Embryonic facial prominence (tissue), 1 donor: ENCODE data around the gene PLAAT3.
A peak's percentile ranks its signal among the peaks of the same experiment; 100 is the strongest.
"Not testable (repeated sequence)": the region's sequence is repeated elsewhere in the genome, so short reads cannot be mapped to it uniquely, and the experiment has no call there.

Source experiments
- DNase-seq: peaks from one replicate; pipeline ENCODE4 v3.0.0-alpha.2; 2016; ENCODE audit errors: extremely low spot score

PLAAT3 gene

GRCh38 chr11:63567044-63567840 lies 47.0 kb downstream of the PLAAT3 start:
- DNase-seq, result peak; percentile 20

DNA sequence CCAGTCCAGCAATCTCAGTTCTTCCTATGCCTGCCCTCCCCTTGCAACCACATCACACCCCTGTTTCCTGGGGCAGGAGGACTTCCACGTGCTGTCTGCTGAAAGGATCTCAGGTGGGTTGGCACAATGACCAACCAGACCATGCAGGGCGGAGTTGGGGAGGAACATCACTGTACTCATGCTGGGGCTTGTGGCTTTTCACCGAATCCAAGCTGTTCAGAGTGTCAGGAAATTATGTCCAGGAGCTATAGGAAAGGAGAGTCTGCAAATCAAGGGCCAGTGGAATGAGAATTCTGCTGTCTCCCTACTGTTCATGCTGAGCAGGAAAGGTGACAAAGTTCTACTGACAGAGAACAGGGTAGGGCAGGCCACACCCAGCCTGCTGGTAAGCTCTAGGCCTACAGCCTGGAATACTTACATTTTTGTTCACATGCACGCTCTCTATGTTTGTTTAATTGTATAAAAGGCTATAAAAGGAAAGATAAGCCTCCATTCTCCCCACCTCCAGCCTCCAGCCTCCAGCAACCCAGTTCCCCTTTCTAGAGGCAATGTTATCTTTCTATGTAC lies 49.4 kb downstream of the PLAAT3 start:
- DNase-seq, result no peak

GRCh38 chr11:63564056-63564774 lies 50.0 kb downstream of the PLAAT3 start:
- no peak for DNase-seq

DNA sequence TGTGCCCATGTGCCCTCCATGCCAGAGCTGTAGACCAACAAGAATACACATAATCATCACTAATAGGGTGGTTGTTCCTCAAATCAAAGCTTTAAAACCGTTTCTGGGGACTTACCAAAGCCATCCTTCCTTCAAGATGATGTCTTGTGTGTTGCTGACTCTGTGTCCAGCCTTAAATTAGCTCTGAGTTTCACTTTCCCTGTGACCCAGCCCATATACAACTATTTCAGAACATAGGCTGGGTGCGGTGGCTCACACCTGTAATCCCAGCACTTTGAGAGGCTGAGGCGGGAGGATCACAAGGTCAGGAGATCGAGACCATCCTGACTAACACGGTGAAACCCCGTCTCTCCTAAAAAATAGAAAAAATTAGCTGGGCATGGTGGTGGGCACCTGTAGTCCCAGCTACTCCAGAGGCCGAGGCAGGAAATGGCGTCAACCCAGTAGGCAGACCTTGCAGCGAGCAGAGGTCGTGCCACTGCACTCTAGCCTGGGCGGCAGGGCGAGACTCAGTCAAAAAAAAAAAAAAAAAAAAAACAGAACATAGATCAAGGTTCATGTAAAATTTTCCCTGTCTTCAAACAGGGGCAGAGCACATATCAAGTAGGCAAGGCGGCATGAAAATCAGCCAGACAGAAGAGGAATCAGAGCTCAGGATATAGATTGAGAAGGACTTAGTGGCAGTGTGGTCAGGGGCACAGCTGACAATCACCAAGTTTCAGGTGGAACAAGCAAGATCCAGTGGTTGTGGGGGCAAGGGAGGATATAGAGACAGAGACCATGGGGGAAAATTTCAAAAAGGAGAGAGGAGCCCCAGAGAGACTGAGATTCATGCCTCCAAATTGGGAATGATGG lies 50.8 kb downstream of the PLAAT3 start, which contains the start of gene PLAAT2:
PLAAT2 (minus strand) TSS at position 179 of the 855 bp plus-strand sequence; CDS start at position 124, 55 bp downstream.
- no peak for DNase-seq

GRCh38 chr11:63560506-63561180 lies 53.6 kb downstream of the PLAAT3 start:
- DNase-seq, result no peak

DNA sequence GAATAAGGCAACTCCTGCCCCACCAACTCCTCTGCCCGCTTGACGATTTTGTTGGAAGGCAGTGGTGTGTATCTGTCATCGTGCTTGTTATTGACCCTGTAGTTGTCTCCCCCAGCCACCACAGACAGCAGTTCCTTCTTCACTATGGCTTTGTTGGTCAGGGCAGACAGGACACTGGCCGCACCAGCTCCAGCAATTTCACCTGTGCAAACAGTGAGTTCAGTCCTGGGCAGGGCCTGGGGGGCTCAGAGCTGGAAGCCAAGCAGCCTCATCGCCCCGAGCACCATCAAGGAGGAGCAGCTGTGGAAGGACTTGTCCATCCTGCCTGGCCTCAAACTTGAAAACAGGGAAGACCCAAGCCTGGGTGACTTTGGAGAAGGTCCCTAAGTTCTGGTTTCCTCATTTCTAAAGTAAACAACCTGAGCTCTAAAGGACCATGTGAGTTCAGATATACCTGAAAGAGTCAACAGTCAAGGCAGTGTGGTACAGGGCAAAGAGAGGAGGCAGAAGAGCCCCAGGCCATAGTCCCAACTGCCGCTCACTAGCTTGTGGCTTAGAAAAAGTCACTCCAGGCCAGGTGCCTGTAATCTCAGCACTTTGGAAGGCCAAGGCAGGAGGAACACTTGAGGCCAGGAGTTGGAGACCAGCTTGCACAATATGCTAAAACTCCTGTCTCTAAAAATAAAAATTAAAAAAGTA lies 55.6 kb downstream of the PLAAT3 start:
- no peak for DNase-seq

- no peak for DNase-seq
Measured at GRCh38 chr11:63557570-63557969, 56.7 kb downstream of the PLAAT3 start.

DNA sequence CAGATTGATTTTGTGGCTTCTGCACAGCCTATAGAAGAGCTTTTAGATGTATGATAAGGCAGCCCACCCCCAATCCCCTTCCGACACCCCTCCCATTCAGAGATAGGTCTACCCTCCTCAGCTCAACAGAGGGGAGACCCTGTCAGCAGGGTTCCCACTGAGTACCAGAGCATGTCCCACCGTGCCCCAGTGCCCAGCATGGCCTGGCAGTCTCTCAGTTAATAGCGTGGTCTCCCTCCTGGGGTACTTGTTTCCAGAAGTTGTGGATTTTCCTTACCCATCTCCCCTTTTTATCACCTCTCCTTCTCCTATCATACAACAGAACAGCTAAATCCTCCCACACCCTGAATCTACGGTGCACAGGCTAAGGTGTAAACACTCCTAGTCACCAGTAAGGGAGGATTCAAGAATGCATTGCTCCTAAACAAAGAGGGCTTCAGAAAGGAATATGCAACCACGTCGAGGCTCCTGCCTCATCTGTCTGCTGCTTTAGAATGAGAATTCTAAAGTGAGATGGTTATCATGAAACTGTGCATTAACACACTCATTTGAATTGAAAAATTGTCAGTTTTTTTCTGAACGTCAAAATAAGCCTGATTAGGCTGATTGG lies 57.7 kb downstream of the PLAAT3 start:
- no peak for DNase-seq

GRCh38 chr11:63554877-63555223 lies 59.4 kb downstream of the PLAAT3 start:
- no peak for DNase-seq

DNA sequence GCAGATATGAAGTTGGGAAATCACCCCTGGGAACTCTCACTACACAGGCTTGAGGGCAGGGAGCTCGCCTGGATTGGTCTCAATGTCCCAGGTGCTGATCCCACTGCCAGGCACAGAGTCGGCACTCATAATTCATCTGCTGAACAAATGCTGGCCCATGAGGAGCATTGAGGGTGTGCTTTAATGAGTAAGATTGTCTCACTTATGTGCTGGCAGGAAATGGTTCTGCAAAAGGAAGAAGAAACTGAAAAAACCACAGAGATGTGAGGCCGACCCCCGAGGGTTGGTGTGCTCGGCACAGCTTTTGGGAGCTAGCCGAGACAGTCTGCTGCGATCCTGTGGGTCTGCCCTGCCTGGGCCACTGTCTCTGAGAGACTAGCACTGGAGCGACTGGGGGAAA lies 60.5 kb downstream of the PLAAT3 start:
- DNase-seq, result no peak

- no peak for DNase-seq
Measured at GRCh38 chr11:63552921-63553320, 61.3 kb downstream of the PLAAT3 start.

- no peak for DNase-seq
Measured at GRCh38 chr11:63551889-63552266, 62.4 kb downstream of the PLAAT3 start.

GRCh38 chr11:63551091-63551888 lies 62.9 kb downstream of the PLAAT3 start:
- DNase-seq, result no peak

DNA sequence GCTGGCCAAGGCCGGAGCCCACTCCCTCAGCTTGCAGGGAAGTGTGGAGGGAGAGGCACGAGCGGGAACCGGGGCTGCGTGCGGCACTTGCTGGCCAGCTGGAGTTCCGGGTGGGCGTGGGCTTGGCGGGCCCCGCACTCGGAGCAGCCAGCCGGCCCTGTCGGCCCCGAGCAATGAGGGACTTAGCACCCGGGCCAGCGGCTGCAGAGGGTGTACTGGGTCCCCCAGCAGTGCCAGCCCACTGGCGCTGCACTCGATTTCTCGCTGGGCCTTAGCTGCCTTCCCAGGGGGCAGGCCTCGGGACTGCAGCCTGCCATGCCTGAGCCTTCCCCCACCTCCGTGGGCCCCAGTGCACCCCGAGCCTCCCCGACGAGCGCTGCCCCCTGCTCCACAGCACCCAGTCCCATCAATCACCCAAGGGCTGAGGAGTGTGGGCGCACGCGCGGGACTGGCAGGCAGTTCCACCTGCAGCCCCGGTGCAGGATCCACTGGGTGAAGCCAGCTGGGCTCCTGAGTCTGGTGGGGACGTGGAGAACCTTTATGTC lies 64.0 kb downstream of the PLAAT3 start:
- DNase-seq, result not testable (repeated sequence)

GRCh38 chr11:63549411-63549810 lies 64.8 kb downstream of the PLAAT3 start:
- no peak for DNase-seq

DNA sequence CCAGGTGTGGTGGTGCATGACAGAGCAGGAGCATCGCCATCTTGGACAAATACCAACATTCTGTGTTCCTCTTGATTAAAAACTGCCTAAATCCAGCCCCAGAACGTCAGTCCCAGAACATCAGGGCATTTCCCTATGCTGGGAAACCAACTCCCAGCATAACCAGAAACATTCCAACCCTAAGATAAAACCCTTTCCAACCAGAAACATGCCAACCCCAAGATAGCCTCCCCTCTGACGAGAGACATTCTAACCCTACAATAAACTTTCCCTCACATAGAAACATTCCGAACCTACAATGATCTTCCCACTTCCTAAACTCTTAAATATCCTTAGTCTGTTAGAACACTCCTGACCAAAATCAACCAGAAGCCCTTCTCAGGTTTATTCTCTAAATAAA lies 66.1 kb downstream of the PLAAT3 start:
- DNase-seq, result no peak

DNA sequence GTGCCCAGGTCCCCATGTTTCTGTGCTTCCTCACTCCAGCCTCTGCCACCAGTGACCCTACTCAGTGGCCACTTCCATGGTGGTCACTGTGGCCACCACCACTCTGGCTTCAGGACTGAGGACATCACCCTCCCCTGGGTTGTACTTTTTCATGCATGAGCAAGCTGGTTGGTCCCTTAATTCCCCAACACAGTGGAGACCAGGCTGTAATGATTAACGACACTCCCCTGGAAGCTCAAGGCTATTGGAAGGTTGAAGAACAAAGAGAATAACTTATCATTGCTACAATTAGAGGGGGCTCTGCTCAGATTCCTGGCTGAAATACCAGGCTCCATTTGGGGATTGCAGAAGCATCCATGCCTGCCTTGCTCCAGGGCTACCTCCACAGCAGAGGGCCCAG lies 67.2 kb downstream of the PLAAT3 start:
- no peak for DNase-seq

GRCh38 chr11:63543711-63544110 lies 70.5 kb downstream of the PLAAT3 start:
- DNase-seq, result no peak

DNA sequence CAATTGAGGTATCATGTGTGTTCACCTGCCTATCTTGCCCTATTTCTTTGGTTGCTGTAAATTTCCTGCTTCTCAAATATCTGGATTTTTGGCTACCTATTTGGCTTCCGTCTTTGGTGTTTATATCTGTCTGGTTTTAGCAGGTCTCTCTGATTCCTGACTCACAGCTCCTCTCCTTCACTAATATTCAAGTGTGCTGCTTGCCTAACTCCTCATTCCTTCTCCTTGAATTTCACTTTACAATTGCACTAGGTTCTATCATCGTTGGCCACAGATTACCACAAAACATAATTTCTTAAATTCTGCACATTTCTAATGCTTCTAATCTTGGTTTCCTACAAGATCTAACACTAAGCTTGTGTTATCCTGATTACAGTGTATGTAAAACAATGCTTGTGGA lies 71.7 kb downstream of the PLAAT3 start:
- DNase-seq, result not testable (repeated sequence)
